ENCODE measurements around the gene BLVRB. TPM values are rescaled to one million over a fixed set of nuclear protein-coding genes. Genes with fewer than 3 reads are reported as not detected.

The BLVRB gene
- total RNA-seq, 1 experiment from 2014 or later = 35.1 TPM

DNA sequence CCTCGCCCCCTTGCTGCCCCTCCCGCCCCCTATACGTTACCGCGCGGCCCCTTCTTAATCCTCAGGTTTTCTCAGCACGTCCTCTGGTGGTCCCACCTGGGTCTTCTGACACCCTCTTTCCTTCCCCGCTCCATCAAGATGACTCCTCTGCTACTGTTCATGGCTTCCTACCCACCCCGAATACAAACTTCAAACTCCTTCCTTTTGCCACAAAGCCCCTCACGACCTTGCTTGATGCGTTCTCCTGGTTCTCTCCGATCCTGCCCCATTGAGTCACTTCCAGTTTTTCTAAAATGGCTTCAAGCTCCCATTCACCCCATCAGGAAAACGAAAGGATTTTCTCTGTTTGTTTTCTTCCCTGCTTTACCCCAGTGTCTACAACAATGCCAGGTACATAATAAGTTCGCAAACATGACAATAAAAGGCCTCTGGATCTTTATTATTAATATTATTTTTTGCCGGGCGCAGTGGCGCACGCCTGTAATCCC, 20.7 kb downstream of the BLVRB start:
- CTCF ChIA-PET = interaction anchor here (0.5 to 1.6 kb wide), 5 partner anchors 19 to 442 kb away, joined by 3 to 9 read pairs (median 4); no protein-coding TSS in a partner anchor
- Mint-ChIP-seq H3K9me3 (no peaks in the 10 kb centered on the region), H3K36me3 (peaks cover 22% of the 10 kb centered on the region), H3K4me3 (peak overlapping the region; percentile 94), H3K27me3 (ENCODE audit: low read depth) (no peaks in the 10 kb centered on the region), H3K27ac (peak overlapping the region; percentile 98), H3K4me1 (peaks cover 24% of the 10 kb centered on the region)
- ATAC-seq (no peak), DNase-seq (ENCODE audit: low spot score) (no peak)
- POLR2A ChIA-PET = interaction anchor here (1.5 to 3.9 kb wide), 2 partner anchors 18 to 24 kb away, joined by 3 to 32 read pairs; partner anchors contain the start of gene SERTAD1
- no peak for TF ChIP-seq NR3C1 (CRISPR knock-in tag; conservative IDR thresholded peaks at IDR 0.05; ENCODE audit: low read depth)
- no peak for TF ChIP-seq RORB (CRISPR knock-in tag; IDR thresholded peaks at IDR 0.05)
- 0 out of 2 replicates have a peak, but pooled peaks have one; percentile 4 for TF ChIP-seq MYBL2 (CRISPR knock-in tag; IDR thresholded peaks at IDR 0.05)
- TF ChIP-seq, protein P1, sequence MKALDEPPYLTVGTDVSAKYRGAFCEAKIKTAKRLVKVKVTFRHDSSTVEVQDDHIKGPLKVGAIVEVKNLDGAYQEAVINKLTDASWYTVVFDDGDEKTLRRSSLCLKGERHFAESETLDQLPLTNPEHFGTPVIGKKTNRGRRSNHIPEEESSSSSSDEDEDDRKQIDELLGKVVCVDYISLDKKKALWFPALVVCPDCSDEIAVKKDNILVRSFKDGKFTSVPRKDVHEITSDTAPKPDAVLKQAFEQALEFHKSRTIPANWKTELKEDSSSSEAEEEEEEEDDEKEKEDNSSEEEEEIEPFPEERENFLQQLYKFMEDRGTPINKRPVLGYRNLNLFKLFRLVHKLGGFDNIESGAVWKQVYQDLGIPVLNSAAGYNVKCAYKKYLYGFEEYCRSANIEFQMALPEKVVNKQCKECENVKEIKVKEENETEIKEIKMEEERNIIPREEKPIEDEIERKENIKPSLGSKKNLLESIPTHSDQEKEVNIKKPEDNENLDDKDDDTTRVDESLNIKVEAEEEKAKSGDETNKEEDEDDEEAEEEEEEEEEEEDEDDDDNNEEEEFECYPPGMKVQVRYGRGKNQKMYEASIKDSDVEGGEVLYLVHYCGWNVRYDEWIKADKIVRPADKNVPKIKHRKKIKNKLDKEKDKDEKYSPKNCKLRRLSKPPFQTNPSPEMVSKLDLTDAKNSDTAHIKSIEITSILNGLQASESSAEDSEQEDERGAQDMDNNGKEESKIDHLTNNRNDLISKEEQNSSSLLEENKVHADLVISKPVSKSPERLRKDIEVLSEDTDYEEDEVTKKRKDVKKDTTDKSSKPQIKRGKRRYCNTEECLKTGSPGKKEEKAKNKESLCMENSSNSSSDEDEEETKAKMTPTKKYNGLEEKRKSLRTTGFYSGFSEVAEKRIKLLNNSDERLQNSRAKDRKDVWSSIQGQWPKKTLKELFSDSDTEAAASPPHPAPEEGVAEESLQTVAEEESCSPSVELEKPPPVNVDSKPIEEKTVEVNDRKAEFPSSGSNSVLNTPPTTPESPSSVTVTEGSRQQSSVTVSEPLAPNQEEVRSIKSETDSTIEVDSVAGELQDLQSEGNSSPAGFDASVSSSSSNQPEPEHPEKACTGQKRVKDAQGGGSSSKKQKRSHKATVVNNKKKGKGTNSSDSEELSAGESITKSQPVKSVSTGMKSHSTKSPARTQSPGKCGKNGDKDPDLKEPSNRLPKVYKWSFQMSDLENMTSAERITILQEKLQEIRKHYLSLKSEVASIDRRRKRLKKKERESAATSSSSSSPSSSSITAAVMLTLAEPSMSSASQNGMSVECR (CRISPR knock-in tag; IDR thresholded peaks at IDR 0.05; ENCODE audit: borderline replicate concordance) = no peak
- no peak for TF ChIP-seq NFE2L1 (CRISPR knock-in tag; IDR thresholded peaks at IDR 0.05)
- TF ChIP-seq, protein P2, sequence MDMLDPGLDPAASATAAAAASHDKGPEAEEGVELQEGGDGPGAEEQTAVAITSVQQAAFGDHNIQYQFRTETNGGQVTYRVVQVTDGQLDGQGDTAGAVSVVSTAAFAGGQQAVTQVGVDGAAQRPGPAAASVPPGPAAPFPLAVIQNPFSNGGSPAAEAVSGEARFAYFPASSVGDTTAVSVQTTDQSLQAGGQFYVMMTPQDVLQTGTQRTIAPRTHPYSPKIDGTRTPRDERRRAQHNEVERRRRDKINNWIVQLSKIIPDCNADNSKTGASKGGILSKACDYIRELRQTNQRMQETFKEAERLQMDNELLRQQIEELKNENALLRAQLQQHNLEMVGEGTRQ (CRISPR knock-in tag; IDR thresholded peaks at IDR 0.05) = no peak
- no peak for TF ChIP-seq ESRRA (CRISPR knock-in tag; IDR thresholded peaks at IDR 0.05; ENCODE audit: borderline replicate concordance)

DNA sequence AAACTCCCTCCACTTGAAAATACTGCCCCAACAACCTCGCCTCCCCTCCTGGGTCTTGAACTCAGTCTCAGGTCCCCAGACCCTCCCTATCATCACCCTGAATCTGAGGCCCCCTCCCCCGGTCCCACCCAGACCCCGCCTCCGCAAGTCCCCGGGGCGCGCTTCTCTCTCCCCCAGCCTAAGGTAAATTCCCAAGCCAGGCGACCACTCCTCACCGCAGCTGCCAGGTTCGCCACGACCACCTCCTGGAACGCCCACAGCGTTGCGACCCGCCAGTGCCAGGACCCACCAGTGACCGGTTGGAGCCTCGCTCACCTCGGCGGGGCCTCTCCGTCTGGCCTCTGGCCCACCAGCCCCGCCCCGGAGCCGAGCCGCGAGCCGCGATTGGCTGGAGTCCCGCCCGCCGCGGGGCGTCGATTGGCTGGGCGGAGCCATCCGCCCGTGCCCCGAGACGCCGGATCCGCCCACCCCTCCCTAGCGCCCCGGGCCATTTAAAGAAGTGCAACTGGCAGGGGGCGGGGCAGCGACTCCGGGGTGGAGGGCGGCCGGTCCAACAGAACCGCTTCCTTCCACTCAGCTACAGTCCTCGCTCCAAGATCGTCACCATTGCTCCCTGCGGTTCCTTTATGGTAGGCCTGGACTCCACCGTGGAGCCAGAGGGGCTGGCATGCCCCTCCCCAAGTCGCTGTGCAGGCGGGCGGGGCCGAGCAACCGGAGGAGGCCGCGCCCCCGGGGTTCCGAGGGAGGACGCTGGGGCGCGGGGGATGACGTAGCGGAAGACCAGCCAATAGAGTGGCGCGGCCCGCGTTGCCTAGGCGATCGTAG, 21.3 kb downstream of the BLVRB start, which contains the start of gene SERTAD3:
Gene SERTAD3 (minus strand): TSS at position 336 of the 825 bp plus-strand sequence. CDS start 2,255 bp downstream, outside the sequence.
- H3K36me3 Mint-ChIP-seq = peaks cover 19% of the 10 kb centered on the region
- POLR2A ChIA-PET = interaction anchor here (0.5 to 3.9 kb wide), 9 partner anchors 18 to 96 kb away, joined by 3 to 32 read pairs (median 6); partner anchors contain the start of genes C19orf47, PLD3 and SERTAD1
- H3K4me1 Mint-ChIP-seq = peaks cover 29% of the 10 kb centered on the region
- H3K4me3 Mint-ChIP-seq = peak within 1 kb of the TSS; percentile 94
- peak within 1 kb of the TSS; percentile 99 for H3K27ac Mint-ChIP-seq
- H3K9me3 Mint-ChIP-seq = no peaks in the 10 kb centered on the region
- H3K27me3 Mint-ChIP-seq (ENCODE audit: low read depth) = no peaks in the 10 kb centered on the region
- CTCF ChIA-PET = interaction anchor here (0.5 to 2.5 kb wide), 12 partner anchors 11 to 442 kb away, joined by 3 to 46 read pairs (median 6); partner anchors contain the start of genes BLVRB and PRX
- ATAC-seq (peak; percentile 68), DNase-seq (ENCODE audit: low spot score) (peak; percentile 97)
- TF ChIP-seq SP1 (CRISPR knock-in tag; conservative IDR thresholded peaks at IDR 0.05) (peak; percentile 70; the same call in 1 of the 2 replicates), CREM (CRISPR knock-in tag; IDR thresholded peaks at IDR 0.05) (0 out of 2 replicates have a peak, but pooled peaks have one; percentile 53), MYBL2 (CRISPR knock-in tag; IDR thresholded peaks at IDR 0.05) (peak; percentile 87; the same call in 1 of the 2 replicates), TEAD1 (CRISPR knock-in tag; IDR thresholded peaks at IDR 0.05) (no peak; the same call in 1 of the 2 replicates), TCF7 (CRISPR knock-in tag; IDR thresholded peaks at IDR 0.05; ENCODE audit: low read depth) (no peak), ZBTB21 (CRISPR knock-in tag; IDR thresholded peaks at IDR 0.05; ENCODE audit: borderline replicate concordance) (peak; percentile 83), NFE2L1 (CRISPR knock-in tag; IDR thresholded peaks at IDR 0.05) (0 out of 2 replicates have a peak, but pooled peaks have one; percentile 11), OVOL2 (CRISPR knock-in tag; IDR thresholded peaks at IDR 0.05; ENCODE audit: borderline replicate concordance) (no peak)
- TF ChIP-seq, protein P3, sequence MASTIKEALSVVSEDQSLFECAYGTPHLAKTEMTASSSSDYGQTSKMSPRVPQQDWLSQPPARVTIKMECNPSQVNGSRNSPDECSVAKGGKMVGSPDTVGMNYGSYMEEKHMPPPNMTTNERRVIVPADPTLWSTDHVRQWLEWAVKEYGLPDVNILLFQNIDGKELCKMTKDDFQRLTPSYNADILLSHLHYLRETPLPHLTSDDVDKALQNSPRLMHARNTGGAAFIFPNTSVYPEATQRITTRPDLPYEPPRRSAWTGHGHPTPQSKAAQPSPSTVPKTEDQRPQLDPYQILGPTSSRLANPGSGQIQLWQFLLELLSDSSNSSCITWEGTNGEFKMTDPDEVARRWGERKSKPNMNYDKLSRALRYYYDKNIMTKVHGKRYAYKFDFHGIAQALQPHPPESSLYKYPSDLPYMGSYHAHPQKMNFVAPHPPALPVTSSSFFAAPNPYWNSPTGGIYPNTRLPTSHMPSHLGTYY (CRISPR knock-in tag; IDR thresholded peaks at IDR 0.05) = no peak
- TF ChIP-seq, protein P4, sequence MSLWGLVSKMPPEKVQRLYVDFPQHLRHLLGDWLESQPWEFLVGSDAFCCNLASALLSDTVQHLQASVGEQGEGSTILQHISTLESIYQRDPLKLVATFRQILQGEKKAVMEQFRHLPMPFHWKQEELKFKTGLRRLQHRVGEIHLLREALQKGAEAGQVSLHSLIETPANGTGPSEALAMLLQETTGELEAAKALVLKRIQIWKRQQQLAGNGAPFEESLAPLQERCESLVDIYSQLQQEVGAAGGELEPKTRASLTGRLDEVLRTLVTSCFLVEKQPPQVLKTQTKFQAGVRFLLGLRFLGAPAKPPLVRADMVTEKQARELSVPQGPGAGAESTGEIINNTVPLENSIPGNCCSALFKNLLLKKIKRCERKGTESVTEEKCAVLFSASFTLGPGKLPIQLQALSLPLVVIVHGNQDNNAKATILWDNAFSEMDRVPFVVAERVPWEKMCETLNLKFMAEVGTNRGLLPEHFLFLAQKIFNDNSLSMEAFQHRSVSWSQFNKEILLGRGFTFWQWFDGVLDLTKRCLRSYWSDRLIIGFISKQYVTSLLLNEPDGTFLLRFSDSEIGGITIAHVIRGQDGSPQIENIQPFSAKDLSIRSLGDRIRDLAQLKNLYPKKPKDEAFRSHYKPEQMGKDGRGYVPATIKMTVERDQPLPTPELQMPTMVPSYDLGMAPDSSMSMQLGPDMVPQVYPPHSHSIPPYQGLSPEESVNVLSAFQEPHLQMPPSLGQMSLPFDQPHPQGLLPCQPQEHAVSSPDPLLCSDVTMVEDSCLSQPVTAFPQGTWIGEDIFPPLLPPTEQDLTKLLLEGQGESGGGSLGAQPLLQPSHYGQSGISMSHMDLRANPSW (CRISPR knock-in tag; conservative IDR thresholded peaks at IDR 0.05; ENCODE audit: low read depth) = no peak
- TF ChIP-seq, protein P5, sequence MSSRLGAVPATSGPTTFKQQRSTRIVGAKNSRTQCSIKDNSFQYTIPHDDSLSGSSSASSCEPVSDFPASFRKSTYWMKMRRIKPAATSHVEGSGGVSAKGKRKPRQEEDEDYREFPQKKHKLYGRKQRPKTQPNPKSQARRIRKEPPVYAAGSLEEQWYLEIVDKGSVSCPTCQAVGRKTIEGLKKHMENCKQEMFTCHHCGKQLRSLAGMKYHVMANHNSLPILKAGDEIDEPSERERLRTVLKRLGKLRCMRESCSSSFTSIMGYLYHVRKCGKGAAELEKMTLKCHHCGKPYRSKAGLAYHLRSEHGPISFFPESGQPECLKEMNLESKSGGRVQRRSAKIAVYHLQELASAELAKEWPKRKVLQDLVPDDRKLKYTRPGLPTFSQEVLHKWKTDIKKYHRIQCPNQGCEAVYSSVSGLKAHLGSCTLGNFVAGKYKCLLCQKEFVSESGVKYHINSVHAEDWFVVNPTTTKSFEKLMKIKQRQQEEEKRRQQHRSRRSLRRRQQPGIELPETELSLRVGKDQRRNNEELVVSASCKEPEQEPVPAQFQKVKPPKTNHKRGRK (CRISPR knock-in tag; IDR thresholded peaks at IDR 0.05; ENCODE audit: borderline replicate concordance) = no peak
- TF ChIP-seq, protein P6, sequence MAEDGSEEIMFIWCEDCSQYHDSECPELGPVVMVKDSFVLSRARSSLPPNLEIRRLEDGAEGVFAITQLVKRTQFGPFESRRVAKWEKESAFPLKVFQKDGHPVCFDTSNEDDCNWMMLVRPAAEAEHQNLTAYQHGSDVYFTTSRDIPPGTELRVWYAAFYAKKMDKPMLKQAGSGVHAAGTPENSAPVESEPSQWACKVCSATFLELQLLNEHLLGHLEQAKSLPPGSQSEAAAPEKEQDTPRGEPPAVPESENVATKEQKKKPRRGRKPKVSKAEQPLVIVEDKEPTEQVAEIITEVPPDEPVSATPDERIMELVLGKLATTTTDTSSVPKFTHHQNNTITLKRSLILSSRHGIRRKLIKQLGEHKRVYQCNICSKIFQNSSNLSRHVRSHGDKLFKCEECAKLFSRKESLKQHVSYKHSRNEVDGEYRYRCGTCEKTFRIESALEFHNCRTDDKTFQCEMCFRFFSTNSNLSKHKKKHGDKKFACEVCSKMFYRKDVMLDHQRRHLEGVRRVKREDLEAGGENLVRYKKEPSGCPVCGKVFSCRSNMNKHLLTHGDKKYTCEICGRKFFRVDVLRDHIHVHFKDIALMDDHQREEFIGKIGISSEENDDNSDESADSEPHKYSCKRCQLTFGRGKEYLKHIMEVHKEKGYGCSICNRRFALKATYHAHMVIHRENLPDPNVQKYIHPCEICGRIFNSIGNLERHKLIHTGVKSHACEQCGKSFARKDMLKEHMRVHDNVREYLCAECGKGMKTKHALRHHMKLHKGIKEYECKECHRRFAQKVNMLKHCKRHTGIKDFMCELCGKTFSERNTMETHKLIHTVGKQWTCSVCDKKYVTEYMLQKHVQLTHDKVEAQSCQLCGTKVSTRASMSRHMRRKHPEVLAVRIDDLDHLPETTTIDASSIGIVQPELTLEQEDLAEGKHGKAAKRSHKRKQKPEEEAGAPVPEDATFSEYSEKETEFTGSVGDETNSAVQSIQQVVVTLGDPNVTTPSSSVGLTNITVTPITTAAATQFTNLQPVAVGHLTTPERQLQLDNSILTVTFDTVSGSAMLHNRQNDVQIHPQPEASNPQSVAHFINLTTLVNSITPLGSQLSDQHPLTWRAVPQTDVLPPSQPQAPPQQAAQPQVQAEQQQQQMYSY (CRISPR knock-in tag; IDR thresholded peaks at IDR 0.05) = no peak
